Dermis microvascular lymphatic vessel endothelial cell (primary cell): Measurements from ENCODE around the gene ATP8B3. TPM values are rescaled to one million over a fixed set of nuclear protein-coding genes. Genes with fewer than 3 reads are reported as not detected.
A peak's percentile ranks its signal among the peaks of the same experiment; 100 is the strongest.

Source experiments
- DNase-seq, 2 donors: peaks; one replicate each; pipeline versions ENCODE4 v3.0.0 to v3.0.0-alpha.2; 2010; ENCODE audit warnings: low read depth in 2 of 2
- total RNA-seq: library from RNA; depleted of rRNA; stranded (reverse); fragments of >200 nt; gene quantifications from 2 replicates; pipeline ENCODE4 v1.2.1, GENCODE V29; 2014

Gene ATP8B3
- total RNA-seq, 1 donor from 2014 or later, result 0.90 TPM

- no peak for DNase-seq
Observed at GRCh38 chr19:1850809-1851653, 39.0 kb upstream of the ATP8B3 start.

GRCh38 chr19:1849886-1850398 is 37.9 kb upstream of the ATP8B3 start:
- DNase-seq, result no peak

GRCh38 chr19:1849132-1849474 is 37.0 kb upstream of the ATP8B3 start:
- DNase-seq, result no peak

GRCh38 chr19:1848399-1849131 is 36.5 kb upstream of the ATP8B3 start, which contains the start of gene REXO1:
TSS of gene REXO1 (minus strand) at chr19:1848483. CDS start at chr19:1848358, 125 bp downstream.
- peak; percentile 83 to 94 for DNase-seq

- peak; percentile 70 to 88 for DNase-seq
Observed at GRCh38 chr19:1847684-1848398, 35.8 kb upstream of the ATP8B3 start.

- no peak for DNase-seq
Observed at GRCh38 chr19:1847348-1847683, 35.2 kb upstream of the ATP8B3 start.

- DNase-seq, result no peak
Observed at GRCh38 chr19:1846517-1847204, 34.6 kb upstream of the ATP8B3 start.

GRCh38 chr19:1845642-1846041 is 33.6 kb upstream of the ATP8B3 start:
- no peak for DNase-seq

GRCh38 chr19:1845125-1845515 is 33.0 kb upstream of the ATP8B3 start:
- no peak for DNase-seq

- DNase-seq, result no peak
Observed at GRCh38 chr19:1844513-1845124, 32.5 kb upstream of the ATP8B3 start.

- DNase-seq, result peak in 1 of 2 donors; percentile 35
Observed at GRCh38 chr19:1843646-1844394, 31.7 kb upstream of the ATP8B3 start.

- no peak for DNase-seq
Observed at GRCh38 chr19:1843116-1843515, 31.0 kb upstream of the ATP8B3 start.

- no peak for DNase-seq
Observed at GRCh38 chr19:1841209-1841924, 29.3 kb upstream of the ATP8B3 start.

GRCh38 chr19:1840541-1841115 is 28.6 kb upstream of the ATP8B3 start:
- peak; percentile 61 to 76 for DNase-seq

- DNase-seq, result no peak
Observed at GRCh38 chr19:1839658-1840540, 27.8 kb upstream of the ATP8B3 start.

- peak; percentile 9 to 54 for DNase-seq
Observed at GRCh38 chr19:1837625-1838105, 25.6 kb upstream of the ATP8B3 start.

GRCh38 chr19:1837222-1837565 is 25.1 kb upstream of the ATP8B3 start:
- DNase-seq, result no peak
